GM19193 (cell line): ENCODE data around the gene SLN.

Experiments used
- POLR2A ChIP-seq: IDR thresholded peaks from 4 replicates; pipeline ENCODE4 v1.6.1; 2011; ENCODE audit not compliant: insufficient read depth, insufficient read length; ENCODE audit errors: extremely low read depth

The SLN gene

GRCh38 chr11:107699371-107700285 lies 12.2 kb downstream of the SLN start:
- TF ChIP-seq POLR2A, result no peak

GRCh38 chr11:107697291-107697690 lies 14.6 kb downstream of the SLN start:
- no peak for TF ChIP-seq POLR2A

- no peak for TF ChIP-seq POLR2A
These were observed 15.7 kb downstream of the SLN start for GRCh38 chr11:107696140-107696539.

- TF ChIP-seq POLR2A, result no peak
These were observed 16.4 kb downstream of the SLN start for GRCh38 chr11:107695446-107695845.

GRCh38 chr11:107691000-107691750 lies 20.7 kb downstream of the SLN start:
- no peak for TF ChIP-seq POLR2A

- TF ChIP-seq POLR2A, result no peak
These were observed 22.3 kb downstream of the SLN start for GRCh38 chr11:107689317-107690202.

- no peak for TF ChIP-seq POLR2A
These were observed 23.4 kb downstream of the SLN start for GRCh38 chr11:107688322-107688918.

- TF ChIP-seq POLR2A, result no peak
These were observed 28.0 kb downstream of the SLN start for GRCh38 chr11:107683807-107684206.

GRCh38 chr11:107683061-107683460 lies 28.8 kb downstream of the SLN start:
- TF ChIP-seq POLR2A, result no peak

GRCh38 chr11:107682572-107682971 lies 29.3 kb downstream of the SLN start:
- no peak for TF ChIP-seq POLR2A

GRCh38 chr11:107682171-107682570 lies 29.7 kb downstream of the SLN start:
- TF ChIP-seq POLR2A, result no peak

GRCh38 chr11:107679255-107680024 lies 32.4 kb downstream of the SLN start:
- no peak for TF ChIP-seq POLR2A

- no peak for TF ChIP-seq POLR2A
These were observed 33.3 kb downstream of the SLN start for GRCh38 chr11:107678632-107678971.
